Measurements from ENCODE around the gene RCC1.
"Not testable (repeated sequence)": the region's sequence is repeated elsewhere in the genome, so short reads cannot be mapped to it uniquely, and the experiment has no call there.

Gene RCC1

DNA sequence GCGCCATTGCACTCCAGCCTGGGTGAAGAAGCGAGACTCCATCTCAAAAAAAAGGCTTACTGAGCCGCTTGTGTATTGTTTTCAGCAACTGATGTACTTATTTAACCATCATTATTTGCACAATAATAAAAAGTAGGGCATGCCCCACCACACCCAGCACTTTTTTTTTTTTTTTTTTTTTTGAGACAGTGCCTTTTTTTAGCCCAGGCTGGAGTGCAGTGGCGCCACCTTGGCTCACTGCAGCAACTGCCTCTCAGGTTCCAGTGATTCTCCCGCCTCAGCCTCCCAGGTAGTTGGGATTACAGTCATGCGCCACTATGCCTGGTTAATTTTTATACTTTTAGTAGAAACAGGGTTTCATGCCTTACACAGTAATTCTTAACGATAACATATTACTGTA lies 34.8 kb downstream of the RCC1 start:
- H3K4me3 ChIP-seq (ENCODE audit: control insufficient read depth in 1 of 7, extremely low read depth in 1 of 7, insufficient read depth in 4 of 7, low read depth in 2 of 7, low read length in 6 of 7): no peak overlapping the region
- H3K36me3 ChIP-seq (ENCODE audit: control insufficient read depth in 4 of 4, insufficient read depth in 4 of 4, low read length in 3 of 4): peaks cover 4 to 31% (median 24%) of the 10 kb centered on the region in 4 experiments
- no peaks in the 10 kb centered on the region for H3K4me1 ChIP-seq (ENCODE audit: control extremely low read depth in 1 of 4, control insufficient read depth in 4 of 4, insufficient read depth in 4 of 4, low read length in 3 of 4)
- H3K27me3 ChIP-seq (replicated peaks in 2 of 5; ENCODE audit: control insufficient read depth in 4 of 5, insufficient read depth in 5 of 5, low read length in 4 of 5): no peaks in the 10 kb centered on the region
- H3K9me3 ChIP-seq (ENCODE audit: control extremely low read depth in 1 of 5, control insufficient read depth in 4 of 5, insufficient read depth in 2 of 5, low read depth in 1 of 5, low read length in 4 of 5): no peaks in the 10 kb centered on the region
- ChIA-PET CTCF (interaction anchor here (0.9 kb wide), 1 partner anchor 275 kb away, joined by 3 read pairs; no protein-coding TSS in a partner anchor), POLR2A (interaction anchor here (0.7 kb wide), 1 partner anchor 100 kb away, joined by 4 read pairs; no protein-coding TSS in a partner anchor)
- DNase-seq: no peak
- no peak overlapping the region for H3K27ac ChIP-seq (ENCODE audit: insufficient read depth in 1 of 2, low read depth in 1 of 2, low read length in 2 of 2, poor library complexity in 1 of 2, severe bottlenecking in 2 of 2)
- 90% methylated on average over 4 of the region's 7 CpGs for whole genome bisulfite sequencing (ENCODE audit: insufficient coverage)

DNA sequence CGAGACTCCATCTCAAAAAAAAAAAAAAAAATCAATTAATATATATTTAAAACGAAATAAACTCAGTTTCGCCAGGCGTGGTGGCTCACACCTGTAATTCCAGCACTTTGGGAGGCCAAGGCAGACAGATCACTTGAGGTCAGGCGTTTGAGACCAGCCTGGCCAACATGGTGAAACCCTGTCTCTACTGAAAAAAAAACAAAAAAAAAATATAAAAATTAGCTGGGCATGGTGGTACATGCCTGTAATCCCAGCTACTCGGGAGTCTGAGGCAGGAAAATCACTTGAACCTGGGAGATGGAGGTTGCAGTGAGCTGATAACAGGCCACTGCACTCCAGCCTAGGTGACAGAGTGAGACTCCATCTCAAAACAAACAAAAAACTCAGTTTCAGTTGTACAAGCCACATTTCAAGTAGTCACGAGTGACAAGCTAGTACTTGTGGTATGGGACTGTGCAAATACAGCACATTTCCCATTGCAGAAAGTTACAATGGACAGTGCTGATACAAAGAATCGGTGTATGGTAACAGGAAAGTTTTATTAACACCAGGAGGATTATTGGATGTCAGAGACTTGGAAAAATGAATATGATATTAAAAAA lies 35.7 kb downstream of the RCC1 start:
- DNase-seq; H3K4me1 ChIP-seq (ENCODE audit: control extremely low read depth in 1 of 4, control insufficient read depth in 4 of 4, insufficient read depth in 4 of 4, low read length in 3 of 4); H3K27me3 ChIP-seq (replicated peaks in 2 of 5; ENCODE audit: control insufficient read depth in 4 of 5, insufficient read depth in 5 of 5, low read length in 4 of 5); H3K27ac ChIP-seq (ENCODE audit: insufficient read depth in 1 of 2, low read depth in 1 of 2, low read length in 2 of 2, poor library complexity in 1 of 2, severe bottlenecking in 2 of 2); H3K4me3 ChIP-seq (ENCODE audit: control insufficient read depth in 1 of 7, extremely low read depth in 1 of 7, insufficient read depth in 4 of 7, low read depth in 2 of 7, low read length in 6 of 7); H3K9me3 ChIP-seq (ENCODE audit: control extremely low read depth in 1 of 5, control insufficient read depth in 4 of 5, insufficient read depth in 2 of 5, low read depth in 1 of 5, low read length in 4 of 5): not testable (repeated sequence)
- CTCF ChIA-PET: interaction anchor here (0.9 kb wide), 1 partner anchor 275 kb away, joined by 3 read pairs; no protein-coding TSS in a partner anchor
- 96% methylated on average over 6 of the region's 8 CpGs for WGBS (ENCODE audit: insufficient coverage)
- POLR2A ChIA-PET: interaction anchor here (0.7 kb wide), 1 partner anchor 99 kb away, joined by 4 read pairs; no protein-coding TSS in a partner anchor
- H3K36me3 ChIP-seq (ENCODE audit: control insufficient read depth in 4 of 4, insufficient read depth in 4 of 4, low read length in 3 of 4): peaks cover 4 to 22% (median 17%) of the 10 kb centered on the region in 4 experiments

DNA sequence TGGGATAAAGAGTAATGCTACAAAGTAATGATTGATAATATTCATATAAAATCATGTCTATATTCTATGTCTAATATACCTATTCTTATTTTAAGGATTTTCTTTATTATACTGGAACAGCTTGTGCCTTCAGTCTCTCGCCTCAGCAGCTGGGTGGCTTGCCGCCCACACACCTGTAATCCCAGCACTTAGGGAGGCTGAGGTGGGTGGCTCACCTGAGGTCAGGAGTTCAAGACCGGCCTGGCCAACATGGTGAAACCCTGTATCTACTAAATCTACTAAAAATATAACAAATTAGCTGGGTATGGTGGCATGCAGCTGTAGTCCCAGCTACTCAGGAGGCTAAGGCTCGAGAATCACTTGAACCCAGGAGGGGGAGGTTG lies 39.4 kb downstream of the RCC1 start:
- Histone ChIP-seq H3K9me3 (ENCODE audit: control extremely low read depth in 1 of 5, control insufficient read depth in 4 of 5, insufficient read depth in 2 of 5, low read depth in 1 of 5, low read length in 4 of 5) (no peaks in the 10 kb centered on the region), H3K36me3 (ENCODE audit: control insufficient read depth in 4 of 4, insufficient read depth in 4 of 4, low read length in 3 of 4) (no peaks in the 10 kb centered on the region), H3K4me3 (ENCODE audit: control insufficient read depth in 1 of 7, extremely low read depth in 1 of 7, insufficient read depth in 4 of 7, low read depth in 2 of 7, low read length in 6 of 7) (no peak overlapping the region), H3K4me1 (ENCODE audit: control extremely low read depth in 1 of 4, control insufficient read depth in 4 of 4, insufficient read depth in 4 of 4, low read length in 3 of 4) (no peaks in the 10 kb centered on the region), H3K27ac (ENCODE audit: insufficient read depth in 1 of 2, low read depth in 1 of 2, low read length in 2 of 2, poor library complexity in 1 of 2, severe bottlenecking in 2 of 2) (no peak overlapping the region), H3K27me3 (replicated peaks in 2 of 5; ENCODE audit: control insufficient read depth in 4 of 5, insufficient read depth in 5 of 5, low read length in 4 of 5) (no peaks in the 10 kb centered on the region)
- ChIA-PET POLR2A (no interaction called here), CTCF (interaction anchor here (0.6 to 1.0 kb wide), 2 partner anchors 8 to 87 kb away, joined by 3 to 4 read pairs; partner anchors contain the start of gene TRNAU1AP)
- WGBS (ENCODE audit: insufficient coverage): 100% methylated on average over 2 of the region's 4 CpGs
- no peak for DNase-seq

DNA sequence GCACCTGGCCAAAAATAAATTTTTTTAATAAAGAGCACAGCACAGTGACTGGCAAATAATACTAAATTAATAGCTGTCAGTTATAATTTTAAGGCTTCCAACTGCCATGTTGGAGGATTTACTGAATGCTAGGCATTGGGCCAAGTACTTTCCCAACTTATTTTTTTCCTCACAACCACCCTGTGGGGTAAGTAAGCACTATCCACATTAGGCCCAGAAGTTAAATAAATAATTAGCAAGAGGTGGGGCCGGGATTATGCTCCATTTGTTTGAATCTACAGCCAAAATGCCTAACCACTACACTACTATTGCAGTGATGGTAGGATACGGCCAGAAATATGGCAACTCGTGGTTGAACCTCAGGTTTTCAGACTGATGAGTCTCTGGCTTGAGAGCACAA lies 42.5 kb downstream of the RCC1 start:
- POLR2A ChIA-PET: interaction anchor here (0.6 kb wide), 1 partner anchor 45 kb away, joined by 3 read pairs; no protein-coding TSS in a partner anchor
- H3K27ac ChIP-seq (ENCODE audit: insufficient read depth in 1 of 2, low read depth in 1 of 2, low read length in 2 of 2, poor library complexity in 1 of 2, severe bottlenecking in 2 of 2): no peak overlapping the region
- no peak overlapping the region for H3K4me3 ChIP-seq (ENCODE audit: control insufficient read depth in 1 of 7, extremely low read depth in 1 of 7, insufficient read depth in 4 of 7, low read depth in 2 of 7, low read length in 6 of 7)
- DNase-seq: no peak
- peaks cover 0 to 8% (median 6%) of the 10 kb centered on the region in 4 experiments for H3K4me1 ChIP-seq (ENCODE audit: control extremely low read depth in 1 of 4, control insufficient read depth in 4 of 4, insufficient read depth in 4 of 4, low read length in 3 of 4)
- H3K9me3 ChIP-seq (ENCODE audit: control extremely low read depth in 1 of 5, control insufficient read depth in 4 of 5, insufficient read depth in 2 of 5, low read depth in 1 of 5, low read length in 4 of 5): no peaks in the 10 kb centered on the region
- H3K36me3 ChIP-seq (ENCODE audit: control insufficient read depth in 4 of 4, insufficient read depth in 4 of 4, low read length in 3 of 4): no peaks in the 10 kb centered on the region
- CTCF ChIA-PET: interaction anchor here (0.9 to 1.5 kb wide), 2 partner anchors 11 to 24 kb away, joined by 3 read pairs; no protein-coding TSS in a partner anchor
- no peaks in the 10 kb centered on the region for H3K27me3 ChIP-seq (replicated peaks in 2 of 5; ENCODE audit: control insufficient read depth in 4 of 5, insufficient read depth in 5 of 5, low read length in 4 of 5)
- WGBS (ENCODE audit: insufficient coverage): no CpG with 5 or more reads among the region's 3 CpGs

DNA sequence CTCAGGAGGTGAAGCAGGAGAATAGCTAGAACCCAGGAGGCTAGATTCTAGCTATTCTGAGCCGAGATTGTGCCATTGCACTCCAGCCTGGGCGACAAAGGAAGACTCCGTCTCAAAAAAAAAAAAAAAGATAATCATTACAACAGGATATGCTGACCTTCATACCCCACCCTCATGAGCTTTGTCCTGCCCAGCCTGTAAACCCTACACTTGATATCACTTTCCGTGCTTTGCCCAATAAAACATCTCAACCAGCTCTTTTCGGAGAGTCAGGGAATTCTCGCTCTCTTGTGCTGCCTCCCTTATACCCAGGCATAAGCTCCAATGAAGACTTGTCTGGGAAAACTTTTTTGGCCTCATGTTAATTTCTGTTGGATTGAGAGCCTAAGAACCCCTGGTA lies 45.5 kb downstream of the RCC1 start:
- no peak overlapping the region for H3K27ac ChIP-seq (ENCODE audit: insufficient read depth in 1 of 2, low read depth in 1 of 2, low read length in 2 of 2, poor library complexity in 1 of 2, severe bottlenecking in 2 of 2)
- ChIA-PET CTCF (no interaction called here), POLR2A (interaction anchor here (1.9 kb wide), 1 partner anchor 30 kb away, joined by 9 read pairs; no protein-coding TSS in a partner anchor)

DNA sequence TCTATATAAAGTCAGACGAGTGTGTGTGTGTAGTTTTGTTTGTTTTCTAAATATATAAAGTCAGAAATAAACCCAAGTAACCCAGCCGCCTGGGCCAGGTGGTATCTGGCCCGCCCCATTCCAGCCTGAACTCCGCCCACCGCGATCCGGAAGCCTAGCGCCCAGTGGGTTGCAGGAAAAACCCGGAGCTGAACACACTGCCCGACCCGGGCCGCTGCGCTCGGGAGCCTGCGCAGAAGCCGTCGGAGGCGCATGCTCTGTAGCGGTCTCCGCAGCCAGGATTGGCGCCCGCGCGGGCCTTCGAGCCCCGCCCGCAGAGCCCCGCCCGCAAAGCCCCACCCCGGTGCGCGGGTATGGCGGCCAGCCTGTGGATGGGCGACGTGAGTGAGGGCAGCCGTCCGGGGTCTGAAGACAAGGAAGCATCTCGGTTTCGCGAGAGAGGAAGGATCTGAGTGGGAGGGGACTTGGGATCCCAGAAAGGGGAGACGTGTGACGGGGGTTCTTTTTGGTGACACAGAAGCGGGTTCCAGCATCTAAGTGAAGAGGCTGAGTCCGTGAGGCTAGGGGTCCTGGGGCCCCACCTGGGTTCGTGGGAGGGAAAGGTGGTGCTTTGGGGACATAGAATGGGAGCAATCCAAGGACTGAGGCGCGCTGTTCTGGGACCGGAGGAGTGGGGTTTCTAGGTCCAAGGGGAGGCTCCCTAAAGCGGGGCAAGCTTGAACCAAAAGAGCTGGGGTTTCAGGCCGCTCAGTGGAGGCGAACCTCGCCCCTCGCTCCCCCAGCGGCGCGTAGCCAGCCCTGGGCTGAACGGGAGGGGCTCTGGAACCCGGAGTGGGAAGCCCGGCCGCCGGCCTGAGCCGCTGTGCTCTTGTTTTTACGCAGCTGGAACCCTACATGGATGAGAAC lies 47.2 kb downstream of the RCC1 start, which contains the start of gene TRNAU1AP:
TSS of gene TRNAU1AP (plus strand) at position 328 of the 906 bp plus-strand sequence. CDS start at position 354, 26 bp downstream.
- Histone ChIP-seq H3K4me3 (ENCODE audit: control insufficient read depth in 1 of 7, extremely low read depth in 1 of 7, insufficient read depth in 4 of 7, low read depth in 2 of 7, low read length in 6 of 7) (peak within 1 kb of the TSS; percentile 83 to 99 (median 87)), H3K4me1 (ENCODE audit: control extremely low read depth in 1 of 4, control insufficient read depth in 4 of 4, insufficient read depth in 4 of 4, low read length in 3 of 4) (peaks cover 0 to 14% (median 7%) of the 10 kb centered on the region in 4 experiments), H3K9me3 (ENCODE audit: control extremely low read depth in 1 of 5, control insufficient read depth in 4 of 5, insufficient read depth in 2 of 5, low read depth in 1 of 5, low read length in 4 of 5) (no peaks in the 10 kb centered on the region), H3K36me3 (ENCODE audit: control insufficient read depth in 4 of 4, insufficient read depth in 4 of 4, low read length in 3 of 4) (peaks cover 0 to 8% (median 1%) of the 10 kb centered on the region in 4 experiments), H3K27ac (ENCODE audit: insufficient read depth in 1 of 2, low read depth in 1 of 2, low read length in 2 of 2, poor library complexity in 1 of 2, severe bottlenecking in 2 of 2) (peak within 1 kb of the TSS; percentile 52 to 89), H3K27me3 (replicated peaks in 2 of 5; ENCODE audit: control insufficient read depth in 4 of 5, insufficient read depth in 5 of 5, low read length in 4 of 5) (no peaks in the 10 kb centered on the region)
- WGBS (ENCODE audit: insufficient coverage): 0% methylated on average over 51 of the region's 63 CpGs
- peak; percentile 96 to 98 (median 98) for DNase-seq
- POLR2A ChIA-PET: interaction anchor here (2.3 kb wide), 1 partner anchor 28 kb away, joined by 22 read pairs; no protein-coding TSS in a partner anchor
- CTCF ChIA-PET: interaction anchor here (0.7 to 2.3 kb wide), 7 partner anchors 8 to 43 kb away, joined by 3 to 16 read pairs (median 4); no protein-coding TSS in a partner anchor

More for the DNA sequence above, 45.5 kb downstream of the RCC1 start:
- 99% methylated on average over 5 of the region's 6 CpGs for WGBS (ENCODE audit: insufficient coverage)
- Histone ChIP-seq H3K27me3 (replicated peaks in 2 of 5; ENCODE audit: control insufficient read depth in 4 of 5, insufficient read depth in 5 of 5, low read length in 4 of 5) (no peaks in the 10 kb centered on the region), H3K36me3 (ENCODE audit: control insufficient read depth in 4 of 4, insufficient read depth in 4 of 4, low read length in 3 of 4) (peaks cover 0 to 4% (median 1%) of the 10 kb centered on the region in 4 experiments), H3K4me1 (ENCODE audit: control extremely low read depth in 1 of 4, control insufficient read depth in 4 of 4, insufficient read depth in 4 of 4, low read length in 3 of 4) (peaks cover 0 to 14% (median 7%) of the 10 kb centered on the region in 4 experiments), H3K9me3 (ENCODE audit: control extremely low read depth in 1 of 5, control insufficient read depth in 4 of 5, insufficient read depth in 2 of 5, low read depth in 1 of 5, low read length in 4 of 5) (no peaks in the 10 kb centered on the region), H3K4me3 (ENCODE audit: control insufficient read depth in 1 of 7, extremely low read depth in 1 of 7, insufficient read depth in 4 of 7, low read depth in 2 of 7, low read length in 6 of 7) (no peak overlapping the region)
- DNase-seq: no peak

All from common myeloid progenitor, CD34-positive (primary cell).